ELF-1 (cell line): ENCODE results near the gene PHF23.
"Not testable (repeated sequence)": the region's sequence is repeated elsewhere in the genome, so short reads cannot be mapped to it uniquely, and the experiment has no call there.

Experiments used
- DNase-seq: peaks from one replicate; pipeline ENCODE4 v3.0.0-alpha.2; 2016; ENCODE audit warnings: low read depth, low spot score

PHF23 gene

GRCh38 chr17:7258731-7259554 is 19.7 kb upstream of the PHF23 start:
- DNase-seq: no peak

DNA sequence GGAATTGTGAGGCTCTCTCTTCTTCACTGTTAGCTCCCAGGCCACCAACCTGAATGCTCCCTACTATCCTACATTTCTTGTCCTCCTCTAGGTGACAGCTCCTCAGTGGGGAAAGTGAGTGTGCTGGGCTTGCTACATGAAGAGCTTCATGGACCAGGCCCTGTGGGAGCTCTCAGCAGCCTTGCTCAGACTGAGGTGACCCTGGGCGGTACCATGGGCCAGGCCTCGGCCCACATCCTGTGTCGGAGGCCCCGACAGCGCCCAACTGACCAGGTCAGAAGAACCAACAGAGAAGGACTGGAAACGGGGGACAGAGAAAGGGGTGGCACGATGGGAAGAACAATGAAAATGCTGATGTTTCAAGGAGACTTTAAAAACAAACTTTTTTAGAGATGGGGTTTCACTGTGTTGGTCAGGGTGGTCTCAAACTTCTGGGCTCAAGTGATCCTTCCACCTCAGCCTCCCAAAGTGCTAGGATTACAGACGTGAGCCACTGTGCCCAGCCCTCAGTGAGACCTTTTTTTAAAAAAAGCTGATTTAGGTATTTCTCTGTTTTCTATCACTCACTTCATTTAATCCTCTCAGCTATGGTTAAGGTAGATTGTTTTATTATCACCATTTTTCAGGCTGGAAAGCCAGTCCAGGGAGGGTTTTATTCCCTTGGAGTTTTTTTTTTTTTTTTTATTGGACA is 17.7 kb upstream of the PHF23 start:
- no peak for DNase-seq

GRCh38 chr17:7254511-7254910 is 15.3 kb upstream of the PHF23 start:
- DNase-seq: no peak

DNA sequence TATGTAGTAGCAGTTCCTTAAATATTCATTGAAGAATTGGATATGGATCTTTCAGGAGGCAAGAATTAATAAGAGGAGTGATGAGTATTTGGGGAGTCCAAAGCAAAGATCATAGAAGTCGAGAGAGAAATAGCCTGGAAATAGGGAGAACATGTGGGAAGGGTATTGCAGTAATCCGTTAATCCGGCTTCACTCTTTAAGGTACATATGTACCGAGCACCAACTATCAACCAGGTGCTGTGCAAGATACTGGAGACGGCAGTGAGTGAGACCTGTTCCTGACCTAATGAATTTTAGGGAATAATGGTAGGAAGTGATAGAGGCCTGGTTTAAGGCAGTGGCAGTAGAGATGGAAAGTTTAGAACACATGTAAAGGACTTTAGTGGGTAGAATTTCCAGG is 13.8 kb upstream of the PHF23 start:
- DNase-seq: no peak

- DNase-seq: peak; percentile 99
These were observed 13.2 kb upstream of the PHF23 start, which contains the start of gene ELP5 for GRCh38 chr17:7252176-7253043. TSS of gene ELP5 (plus strand) at chr17:7252215. CDS start at chr17:7252551, 336 bp downstream.

DNA sequence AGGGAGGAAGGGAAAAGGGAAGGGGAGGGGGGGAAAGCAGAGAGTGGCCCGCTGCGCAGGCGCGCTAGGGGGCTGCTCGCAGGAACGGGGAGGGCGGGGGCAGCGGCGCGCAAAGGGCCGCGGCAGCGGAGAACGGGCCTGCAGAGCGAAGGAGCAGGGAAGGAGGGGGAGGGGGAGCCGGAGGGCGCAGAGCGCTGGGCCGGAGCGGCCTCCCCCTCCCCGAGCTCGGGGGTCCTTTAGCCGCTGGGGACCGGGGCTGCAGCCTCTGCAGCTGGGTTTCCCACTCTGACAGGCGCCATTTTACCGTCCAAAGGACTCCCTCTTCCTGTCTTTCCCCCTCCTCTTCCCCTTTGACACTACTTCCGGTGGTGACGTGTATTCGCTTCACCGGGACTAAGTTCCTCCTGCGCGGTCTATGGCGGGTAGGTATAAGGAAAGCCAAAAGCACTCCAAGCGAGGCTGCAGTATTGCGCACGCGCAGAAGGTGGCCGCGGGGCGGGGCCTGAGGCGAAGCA is 12.5 kb upstream of the PHF23 start, which contains the start of gene CTDNEP1:
Gene CTDNEP1, minus strand, starts transcription at position 74 of the 515 bp plus-strand sequence. CDS start 438 bp downstream, outside the sequence.
- DNase-seq: no peak

DNA sequence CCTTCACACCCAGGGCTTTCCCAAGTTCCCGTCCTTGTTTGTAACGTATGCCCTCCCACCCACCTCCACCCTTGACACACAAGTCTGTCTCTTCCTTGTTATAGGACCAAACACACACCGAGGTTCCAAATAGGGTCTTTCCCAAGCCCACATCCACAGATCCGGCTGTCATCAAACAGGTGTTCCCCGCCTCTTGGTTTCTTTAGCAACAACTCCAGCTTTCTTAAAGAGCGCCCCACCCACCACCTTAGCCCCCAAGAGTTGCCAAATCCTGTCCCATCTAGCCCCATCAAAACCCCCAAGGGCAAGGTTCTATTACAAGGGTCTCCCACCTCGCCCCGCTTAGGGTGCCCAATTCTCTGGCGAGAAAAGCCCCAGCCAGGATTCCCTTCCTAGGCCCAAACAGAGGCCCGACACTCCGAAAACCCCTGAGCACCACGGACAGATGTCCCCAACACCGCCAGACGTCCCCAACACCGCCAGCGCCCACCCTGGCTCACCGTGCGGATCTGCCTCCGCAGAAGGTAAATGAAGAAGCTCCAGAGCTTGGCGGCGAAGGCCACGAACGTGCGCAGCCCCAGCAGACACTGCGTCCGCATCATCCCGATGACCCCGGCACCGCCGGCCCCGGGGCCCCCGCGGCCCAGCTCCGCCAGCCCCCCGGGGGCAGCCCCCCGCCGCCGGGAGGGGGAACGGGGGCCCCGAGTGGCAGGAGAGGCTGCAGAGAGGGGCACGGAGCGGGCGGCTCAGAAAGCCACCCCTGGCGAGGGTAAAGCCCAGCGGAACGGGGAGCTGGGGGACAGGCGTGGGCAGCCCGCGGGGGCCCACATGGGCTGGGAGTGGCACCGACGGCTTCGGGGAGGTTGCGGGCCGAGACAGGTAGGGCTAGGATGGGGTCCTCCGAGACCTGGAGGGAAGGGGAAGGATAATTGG is 11.7 kb upstream of the PHF23 start:
- DNase-seq: no peak

GRCh38 chr17:7249830-7250229 is 10.6 kb upstream of the PHF23 start:
- DNase-seq: no peak

DNA sequence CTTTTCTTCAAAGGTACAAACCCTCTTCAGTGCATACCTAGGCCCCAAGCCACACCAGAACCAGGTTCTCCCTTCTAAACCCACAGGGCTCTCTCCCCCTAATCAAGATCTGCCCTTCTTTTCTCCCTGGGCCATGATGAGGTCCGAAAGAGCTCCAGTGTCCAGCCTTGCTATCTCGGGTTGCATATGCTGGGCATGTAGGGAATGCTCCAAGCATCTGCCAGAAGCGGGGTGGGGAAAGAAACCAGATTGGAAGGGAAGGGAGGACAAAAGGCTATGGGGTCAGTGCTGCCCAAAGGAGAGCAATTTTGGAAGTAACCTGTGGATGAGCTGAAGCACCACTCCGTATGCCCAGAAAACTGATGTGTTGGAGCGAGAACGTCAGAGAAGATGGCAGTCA is 10.0 kb upstream of the PHF23 start:
- DNase-seq: no peak

DNA sequence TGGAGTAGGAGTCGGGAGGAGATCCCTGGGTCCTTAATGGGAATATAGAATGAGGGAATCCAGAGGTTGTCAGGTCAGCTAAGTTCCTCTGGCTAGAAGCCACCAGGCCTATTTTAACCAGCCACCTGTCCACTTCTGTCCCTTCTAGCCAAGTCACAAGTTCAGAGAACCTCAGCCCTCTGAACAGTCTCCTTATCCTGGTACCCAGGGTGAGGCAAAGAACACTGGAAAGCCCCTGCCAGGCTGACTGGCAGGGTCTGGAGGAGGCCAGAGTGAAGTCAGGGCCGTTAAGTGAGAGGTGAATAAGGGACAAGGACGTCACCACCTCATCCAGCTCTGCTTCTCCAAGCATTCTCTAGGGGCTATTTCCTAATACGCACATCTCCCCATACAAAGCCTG is 9.5 kb upstream of the PHF23 start:
- DNase-seq: no peak

DNA sequence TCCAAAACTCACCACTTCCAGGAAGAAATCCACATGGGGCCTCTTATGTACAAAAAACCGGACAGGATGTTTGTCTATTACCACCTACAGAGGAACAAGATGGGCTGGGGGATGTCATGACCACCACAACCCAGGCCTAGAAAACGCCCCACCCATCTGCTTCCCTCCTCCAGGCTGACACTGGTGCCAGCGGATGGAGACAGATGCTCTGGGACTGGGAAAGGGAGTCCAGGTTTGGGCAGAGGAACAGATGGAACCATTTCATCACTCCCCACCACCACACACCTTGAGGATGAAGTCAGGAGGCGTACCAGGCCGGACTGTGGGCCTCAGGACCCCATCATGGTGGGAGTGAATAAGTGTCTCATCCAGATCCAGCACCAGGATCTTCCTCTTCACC is 7.5 kb upstream of the PHF23 start:
- DNase-seq: no peak

DNA sequence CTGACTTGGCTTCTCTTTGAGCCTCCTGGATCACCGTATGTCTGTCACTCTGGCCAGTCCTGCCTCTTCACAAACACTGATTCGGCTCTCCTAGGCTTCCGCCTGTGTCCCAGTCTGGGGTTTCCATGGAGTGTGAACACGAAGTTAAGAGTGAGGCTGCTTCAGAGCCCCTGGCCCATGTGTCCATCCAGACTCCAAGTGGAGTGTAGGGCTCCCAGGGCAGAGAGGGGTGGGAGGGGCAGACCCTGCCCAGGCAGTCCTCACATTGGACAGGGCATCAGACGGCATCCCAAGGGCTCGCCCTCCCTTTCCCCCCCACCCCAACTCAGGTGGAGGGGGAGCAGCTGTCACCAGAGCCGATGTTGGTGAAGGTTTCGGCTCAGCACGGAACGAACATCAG is 4.6 kb upstream of the PHF23 start:
- not testable (repeated sequence) for DNase-seq

- no peak for DNase-seq
These were observed 4.1 kb upstream of the PHF23 start for GRCh38 chr17:7243453-7243729.

- peak; percentile 98 for DNase-seq
These were observed 3.6 kb upstream of the PHF23 start for GRCh38 chr17:7242717-7243452.

DNA sequence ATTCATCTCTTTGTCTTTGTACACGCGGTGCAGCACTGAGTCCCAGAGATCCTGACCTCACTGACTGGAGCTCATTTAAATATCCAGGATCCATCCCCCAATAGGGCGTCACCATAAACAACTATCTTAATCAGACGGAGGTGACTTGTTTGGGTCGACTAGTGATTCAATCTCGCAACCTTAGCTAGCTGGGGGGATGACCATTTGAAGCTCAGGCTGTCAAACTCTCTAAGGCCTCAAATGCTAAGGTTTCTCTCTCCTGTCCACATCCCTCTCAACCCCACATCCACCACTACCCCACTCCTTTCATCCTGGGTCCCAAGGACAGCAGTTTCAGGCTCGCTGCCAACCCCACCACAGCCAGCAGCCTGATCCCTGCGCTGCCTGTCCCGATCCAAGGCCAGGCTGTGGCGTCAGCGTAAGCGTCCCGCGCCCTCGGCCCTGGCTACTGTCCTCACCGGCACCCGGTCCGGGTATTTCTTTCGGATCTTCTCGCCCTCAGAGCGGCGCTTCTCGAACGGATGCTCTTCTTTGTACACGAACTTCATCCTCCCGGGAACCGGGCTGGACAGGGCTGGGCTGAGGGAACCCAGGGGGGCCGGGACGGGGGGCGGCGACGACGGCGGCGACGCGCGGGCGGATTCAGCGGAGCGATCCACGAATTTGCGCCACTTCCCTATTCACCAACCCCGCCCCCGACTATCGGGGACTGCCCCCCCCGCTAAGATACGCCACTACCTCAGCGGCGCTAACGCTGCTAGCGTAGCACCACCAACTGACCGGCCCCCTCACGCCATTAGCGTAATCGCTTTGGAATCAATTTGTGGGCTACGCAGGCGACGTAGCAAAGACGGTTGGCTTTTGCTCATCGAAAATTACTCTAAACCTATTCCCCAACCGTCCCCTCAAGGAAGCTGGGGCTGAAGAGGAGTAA is 2.8 kb upstream of the PHF23 start, which contains the start of gene GABARAP:
Gene GABARAP, minus strand, starts transcription at position 667 of the 934 bp plus-strand sequence. Its CDS starts 119 bp downstream, at position 548.
- DNase-seq: peak; percentile 95

DNA sequence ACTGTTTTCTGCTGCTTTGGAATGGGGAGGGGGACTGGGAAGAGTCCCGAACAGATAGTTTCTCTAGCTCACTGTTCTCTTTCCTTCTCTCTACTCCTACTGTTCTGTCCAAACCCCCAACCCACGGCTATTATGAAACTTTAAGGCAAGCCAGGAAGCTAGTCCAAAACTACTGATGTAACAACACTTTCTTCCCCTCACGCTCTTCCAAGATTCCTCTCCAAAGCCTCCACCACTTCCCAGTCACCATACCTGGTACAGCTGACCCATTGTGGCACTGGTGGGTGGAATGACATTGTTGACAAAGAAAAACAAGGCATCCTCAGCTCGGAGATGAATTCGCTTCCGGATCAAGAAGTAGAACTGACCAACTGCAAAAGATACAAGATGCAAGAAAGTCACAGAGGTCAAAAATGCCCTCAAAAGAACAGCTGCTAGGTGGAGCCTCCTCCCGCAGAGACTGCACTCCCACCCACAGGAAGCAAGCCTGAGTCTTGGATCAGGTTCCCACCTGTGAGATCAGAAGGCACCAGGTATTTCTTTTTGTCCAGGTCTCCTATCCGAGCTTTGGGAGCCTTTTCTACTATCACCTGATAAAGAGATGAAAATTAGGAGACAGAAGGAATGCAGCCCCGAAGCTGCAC is 2.0 kb upstream of the PHF23 start:
- no peak for DNase-seq

DNA sequence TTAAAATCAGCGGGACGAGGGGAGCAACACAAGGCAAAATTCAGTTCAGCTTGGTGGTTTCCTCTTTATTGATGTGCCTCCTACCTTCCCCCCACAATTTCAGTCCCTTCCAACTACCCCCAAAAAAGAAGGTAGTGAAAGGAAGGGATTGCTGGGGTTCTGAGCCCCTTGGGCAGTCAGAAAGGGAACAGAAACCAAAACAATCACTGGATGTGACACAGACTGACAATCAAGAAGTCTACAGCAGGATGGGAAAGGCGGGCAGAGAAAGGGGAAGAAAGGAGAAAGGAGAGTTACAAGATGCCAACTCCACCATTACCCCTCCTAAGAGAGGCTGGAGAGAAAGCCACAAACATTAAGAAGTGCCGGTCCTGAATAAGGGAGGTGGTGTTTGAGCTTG is 1.1 kb upstream of the PHF23 start:
- DNase-seq: no peak

DNA sequence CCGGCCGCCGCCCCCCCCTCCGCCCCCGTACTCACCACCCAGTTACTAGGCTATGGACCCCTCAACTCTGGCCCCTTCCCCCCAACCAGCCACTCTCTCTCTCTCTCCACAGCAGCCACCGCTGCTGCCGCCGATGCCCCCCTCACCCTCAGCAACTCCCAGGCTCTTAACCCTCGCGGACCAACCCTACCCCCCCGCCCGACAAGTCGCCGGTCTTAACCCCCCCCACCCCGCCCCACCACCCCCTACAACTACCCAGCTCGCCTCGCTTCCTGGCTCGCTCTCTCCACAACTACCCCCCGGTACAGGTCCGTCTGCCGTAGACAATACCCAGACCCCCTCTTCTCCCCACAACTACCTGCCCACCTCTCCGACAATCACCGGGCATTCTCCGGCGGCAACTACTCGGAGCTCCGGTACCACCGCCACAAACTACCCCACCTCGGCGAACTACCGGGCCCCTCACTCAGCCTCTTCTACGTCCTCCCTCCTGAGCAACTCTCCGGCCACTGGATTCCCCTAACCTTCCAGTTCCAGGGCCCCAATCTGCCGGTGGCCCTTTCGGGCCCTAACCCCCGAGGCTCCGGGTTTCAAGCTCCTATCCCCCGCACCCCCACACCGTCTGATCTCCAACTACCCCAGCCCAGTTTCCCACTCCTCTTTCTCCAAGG is 702 bp downstream of the PHF23 start:
- DNase-seq: peak; percentile 28
